HCT116 (cell line): Measurements from ENCODE around the gene MORF4L2. TPM values are rescaled to one million over a fixed set of nuclear protein-coding genes. Genes with fewer than 3 reads are reported as not detected.

Experiments
- ATAC-seq: fragments of 200-7000 bp; cut with Tn5 transposase; 2 replicates; pipeline ENCODE4 v1.9.1; 2020; ENCODE audit warnings: mild to moderate bottlenecking, moderate library complexity
- BruUV-seq: library from RNA; stranded (reverse); fragments of 400-500 nt; replicated peaks from 2 replicates; lab custom pipeline; 2021; lab: Mats Ljungman, UMichigan
- CTCF ChIA-PET: fragments of 300-600 bp; sonication (Branson Sonifier 250); formaldehyde crosslinking; loops from one replicate; lab custom pipeline; 2021; ENCODE audit warnings: antibody characterized with exemption; lab: Charles Lee
- POLR2A ChIA-PET: fragments of 300-600, 350-600 bp; sonication (Branson Sonifier 250); formaldehyde crosslinking; loops from one replicate; lab custom pipeline; 2021; ENCODE audit warnings: antibody characterized with exemption; lab: Charles Lee
- RAD21 ChIA-PET, 2 experiments: fragments of 300-600 bp; sonication (Branson Sonifier 250); formaldehyde crosslinking; loops; one replicate each; lab custom pipeline; 2023; ENCODE audit warnings: low total read pairs in 2 of 2; ENCODE audit not compliant: uncharacterized antibody in 2 of 2, unreplicated experiment in 2 of 2, low non-redundant PET in 1 of 2; lab: Charles Lee
- DNase-seq: peaks from one replicate; pipeline ENCODE4 v3.0.0-alpha.2; 2010; ENCODE audit warnings: low read depth, low spot score
- H2AFZ ChIP-seq: fragments of 200-600 bp; shearing (Covaris generic), sonication (generic); 2 replicates; pipeline ENCODE4 v1.6.1; 2017; ENCODE audit warnings: low read depth, mixed run types, mixed read lengths, antibody characterized with exemption, low read length; ENCODE audit not compliant: poor library complexity, severe bottlenecking
- H3K27ac ChIP-seq: 2 replicates; pipeline ENCODE4 v1.5.1; 2012; ENCODE audit warnings: low read depth, low read length
- H3K27me3 ChIP-seq: fragments of 200-600 bp; sonication (generic); 2 replicates; pipeline ENCODE4 v1.6.1; 2016; ENCODE audit warnings: mixed run types, low read length, mixed read lengths; ENCODE audit not compliant: insufficient read depth
- H3K36me3 ChIP-seq, 2 experiments: fragments of 200-500 bp in 1 of 2; fragments of 200-600 bp in 1 of 2; sonication (Bioruptor generic) in 1 of 2; sonication (generic) in 1 of 2; 2 replicates each; pipeline versions ENCODE4 v1.5.1 to v1.6.1; 2014 to 2016; ENCODE audit warnings: low read length in 2 of 2, inconsistent platforms in 1 of 2, mixed read lengths in 1 of 2, mixed run types in 1 of 2; ENCODE audit not compliant: insufficient read depth in 2 of 2, control insufficient read depth in 1 of 2
- H3K4me1 ChIP-seq, 2 experiments: fragments of 200-600 bp in 1 of 2; sonication (generic) in 1 of 2; 2 replicates each; pipeline versions ENCODE4 v1.5.1 to v1.6.1; 2012 to 2017; ENCODE audit warnings: low read length in 2 of 2, inconsistent platforms in 1 of 2, mild to moderate bottlenecking in 1 of 2, mixed read lengths in 1 of 2, mixed run types in 1 of 2, moderate library complexity in 1 of 2; ENCODE audit not compliant: insufficient read depth in 2 of 2, control insufficient read depth in 1 of 2
- H3K4me2 ChIP-seq: fragments of 200-600 bp; sonication (generic); 2 replicates; pipeline ENCODE4 v1.6.1; 2017; ENCODE audit warnings: mixed run types, low read length, mixed read lengths
- H3K4me3 ChIP-seq, 2 experiments: fragments of 200-600 bp in 1 of 2; sonication (generic) in 1 of 2; replicated peaks in 1 of 2; 2 replicates each; pipeline ENCODE4 v1.5.1; 2011 to 2016; ENCODE audit warnings: low read length in 2 of 2, control low read depth in 1 of 2, low read depth in 1 of 2, mild to moderate bottlenecking in 1 of 2, mixed read lengths in 1 of 2, mixed run types in 1 of 2
- H3K79me2 ChIP-seq: fragments of 200-600 bp; sonication (generic); 2 replicates; pipeline ENCODE4 v1.6.1; 2017; ENCODE audit warnings: mild to moderate bottlenecking, mixed run types, low read length, moderate library complexity, mixed read lengths; ENCODE audit not compliant: insufficient read depth
- H3K9ac ChIP-seq: fragments of 200-600 bp; sonication (generic); 2 replicates; pipeline ENCODE4 v1.6.1; 2016; ENCODE audit warnings: low read length, mixed read lengths
- H3K9me2 ChIP-seq: fragments of 200-600 bp; sonication (generic), shearing (Covaris generic); 2 replicates; pipeline ENCODE4 v1.6.1; 2017; ENCODE audit warnings: mixed run types, mild to moderate bottlenecking, moderate library complexity; ENCODE audit not compliant: insufficient read depth
- H3K9me3 ChIP-seq, 2 experiments: fragments of 200-500 bp in 1 of 2; fragments of 200-600 bp in 1 of 2; sonication (Bioruptor generic) in 1 of 2; sonication (generic) in 1 of 2; 2 replicates each; pipeline ENCODE4 v1.6.1; 2014 to 2017; ENCODE audit warnings: low read length in 2 of 2, mixed read lengths in 2 of 2, inconsistent platforms in 1 of 2, low read depth in 1 of 2, mild to moderate bottlenecking in 1 of 2, mixed run types in 1 of 2, moderate library complexity in 1 of 2; ENCODE audit not compliant: control insufficient read depth in 1 of 2, insufficient read depth in 1 of 2
- H4K20me1 ChIP-seq: fragments of 200-600 bp; sonication (generic), shearing (Covaris generic); 2 replicates; pipeline ENCODE4 v1.6.1; 2017; ENCODE audit warnings: mixed run types, mild to moderate bottlenecking, moderate library complexity; ENCODE audit not compliant: insufficient read depth
- ATF3 ChIP-seq: IDR thresholded peaks from 2 replicates; pipeline ENCODE4 v1.6.1; 2012
- CTCF ChIP-seq, 3 experiments: fragments of 200-600 bp in 1 of 3; sonication (generic) in 1 of 3; IDR thresholded peaks in 2 of 3; conservative IDR thresholded peaks in 1 of 3; 2 replicates each; pipeline ENCODE4 v1.5.1; 2012 to 2017; ENCODE audit warnings: low read depth in 2 of 3, low read length in 2 of 3, antibody characterized with exemption in 1 of 3, borderline replicate concordance in 1 of 3, control low read depth in 1 of 3, mild to moderate bottlenecking in 1 of 3, mixed read lengths in 1 of 3, mixed run types in 1 of 3, moderate library complexity in 1 of 3; ENCODE audit not compliant: insufficient read depth in 1 of 3
- ELF1 ChIP-seq: IDR thresholded peaks from 2 replicates; pipeline ENCODE4 v1.6.1; 2012; ENCODE audit warnings: low read depth, borderline replicate concordance
- EZH2 ChIP-seq: fragments of 200-600 bp; sonication (generic); IDR thresholded peaks from 2 replicates; pipeline ENCODE4 v1.6.1; 2017; ENCODE audit warnings: antibody characterized with exemption, mixed run types
- FOSL1 ChIP-seq: IDR thresholded peaks from 2 replicates; pipeline ENCODE4 v1.6.1; 2012; ENCODE audit warnings: low read depth
- MAX ChIP-seq: IDR thresholded peaks from 2 replicates; pipeline ENCODE4 v1.6.1; 2012
- POLR2AphosphoS5 ChIP-seq: IDR thresholded peaks from 2 replicates; pipeline ENCODE4 v1.6.1; 2011; ENCODE audit warnings: mild to moderate bottlenecking, low read depth, low read length, moderate library complexity
- RAD21 ChIP-seq: IDR thresholded peaks from 2 replicates; pipeline ENCODE4 v1.6.1; 2012; ENCODE audit warnings: low read depth, mild to moderate bottlenecking
- SIN3A ChIP-seq: IDR thresholded peaks from 2 replicates; pipeline ENCODE4 v1.6.1; 2012; ENCODE audit warnings: low read depth
- SP1 ChIP-seq: IDR thresholded peaks from 2 replicates; pipeline ENCODE4 v1.6.1; 2012; ENCODE audit warnings: low read depth
- SRF ChIP-seq: IDR thresholded peaks from 2 replicates; pipeline ENCODE4 v1.6.1; 2012; ENCODE audit warnings: low read depth
- TCF7L2 ChIP-seq: IDR thresholded peaks from 2 replicates; pipeline ENCODE4 v1.7.0; 2011; ENCODE audit warnings: borderline replicate concordance, inconsistent platforms; ENCODE audit not compliant: insufficient read depth, insufficient read length; ENCODE audit errors: extremely low read depth
- ZBTB33 ChIP-seq: IDR thresholded peaks from 2 replicates; pipeline ENCODE4 v1.6.1; 2011; ENCODE audit warnings: mild to moderate bottlenecking, low read length, moderate library complexity; ENCODE audit not compliant: insufficient replicate concordance; ENCODE audit errors: extremely low read depth
- ZFX ChIP-seq: fragments of 450-650 bp; IDR thresholded peaks from 2 replicates; pipeline ENCODE4 v1.6.1; 2017
- intact Hi-C: fragments of 100-400 bp; cut with micrococcal nuclease; formaldehyde crosslinking; loops from 2 replicates; pipeline ENCODE4 v1.10.0; 2022
- total RNA-seq: library from RNA; stranded (reverse); gene quantifications from one replicate; pipeline ENCODE4 v1.2.1, GENCODE V29; 2021; ENCODE audit not compliant: unreplicated experiment

Gene MORF4L2
- total RNA-seq, 1 experiment from 2014 or later, result 308 TPM

GRCh38 chrX:103628386-103629317, 57.8 kb downstream of the MORF4L2 start, which contains the start of gene TCEAL1:
Gene TCEAL1, plus strand, starts transcription at chrX:103628975. Its CDS starts 942 bp downstream, at chrX:103629917.
- Histone ChIP-seq H2AFZ (no peak within 1 kb of the TSS), H3K9ac (no peak within 1 kb of the TSS), H3K4me1 (no peaks in the 10 kb centered on the region), H4K20me1 (no peaks in the 10 kb centered on the region), H3K9me2 (no peaks in the 10 kb centered on the region), H3K4me3 (no peak within 1 kb of the TSS), H3K4me2 (no peak within 1 kb of the TSS), H3K79me2 (no peaks in the 10 kb centered on the region), H3K9me3 (no peaks in the 10 kb centered on the region), H3K36me3 (no peaks in the 10 kb centered on the region), H3K27me3 (no peaks in the 10 kb centered on the region), H3K27ac (no peak within 1 kb of the TSS)
- no peak for TF ChIP-seq MAX
- TF ChIP-seq ATF3, result no peak
- TF ChIP-seq RAD21, result no peak
- TF ChIP-seq SIN3A, result no peak
- no peak for TF ChIP-seq ELF1
- TF ChIP-seq SRF, result no peak
- ChIA-PET CTCF (no interaction called here), RAD21 (no interaction called here), POLR2A (no interaction called here)
- intact Hi-C loops, result no loop called here
- ATAC-seq (no peak), DNase-seq (no peak)
- no TSS peak for BruUV-seq

- no peaks in the 10 kb centered on the region for H3K27me3 ChIP-seq
- TF ChIP-seq SP1 (no peak), CTCF (IDR thresholded peaks at IDR 0.05 in 2 of 3, conservative IDR thresholded peaks at IDR 0.05 in 1 of 3; ENCODE audit: borderline replicate concordance in 1 of 3, insufficient read depth in 1 of 3, low read depth in 2 of 3, low read length in 2 of 3) (no peak), FOSL1 (no peak), ZBTB33 (no peak), POLR2AphosphoS5 (no peak), ZFX (no peak), MAX (no peak), TCF7L2 (no peak), EZH2 (no peak)
- TF ChIP-seq, all 23 proteins: peak for 0
- BruUV-seq, result no TSS peak
- no peak overlapping the region for H3K27ac ChIP-seq
- no peaks in the 10 kb centered on the region for H3K4me1 ChIP-seq
- H3K36me3 ChIP-seq, result no peaks in the 10 kb centered on the region
- CTCF ChIA-PET, result no interaction called here
- no peak for DNase-seq
- RAD21 ChIA-PET, result no interaction called here
- H2AFZ ChIP-seq, result no peak overlapping the region
- no peaks in the 10 kb centered on the region for H3K79me2 ChIP-seq
- no peak overlapping the region for H3K4me2 ChIP-seq
- intact Hi-C loops, result no loop called here
- H3K9me2 ChIP-seq, result no peaks in the 10 kb centered on the region
- H4K20me1 ChIP-seq, result no peaks in the 10 kb centered on the region
- POLR2A ChIA-PET, result no interaction called here
- H3K4me3 ChIP-seq, result no peak overlapping the region
- no peak for ATAC-seq
- H3K9ac ChIP-seq, result no peak overlapping the region
- no peaks in the 10 kb centered on the region for H3K9me3 ChIP-seq
These were observed 59.6 kb downstream of the MORF4L2 start for GRCh38 chrX:103626855-103627254.
